Lung (tissue), 12 donors: ENCODE results near the gene ACTR5. TPM values are rescaled to one million over a fixed set of nuclear protein-coding genes. Genes with fewer than 3 reads are reported as not detected.

Experiments used
- ATAC-seq: fragments of 200-7000 bp; cut with Tn5 transposase; one replicate; pipeline ENCODE4 v1.9.1; 2020; ENCODE audit warnings: moderate number of reproducible peaks; ENCODE audit not compliant: insufficient read depth, low FRiP score
- DNase-seq, 3 donors: peaks; one replicate each; pipeline ENCODE4 v3.0.0-alpha.2; 2013 to 2017
- H3K27ac ChIP-seq, 2 donors: one replicate each; pipeline ENCODE4 v1.5.1; 2013; ENCODE audit warnings: mild to moderate bottlenecking in 2 of 2, moderate library complexity in 2 of 2, control low read depth in 1 of 2, inconsistent platforms in 1 of 2, low read depth in 1 of 2, low read length in 1 of 2
- H3K27me3 ChIP-seq, 3 donors: one replicate each; pipeline ENCODE4 v1.5.1; 2013; ENCODE audit warnings: low read length in 2 of 3; ENCODE audit not compliant: control insufficient read depth in 3 of 3, insufficient read depth in 3 of 3
- H3K36me3 ChIP-seq, 4 donors: one replicate each; pipeline ENCODE4 v1.5.1; 2013; ENCODE audit warnings: low read length in 4 of 4, mild to moderate bottlenecking in 1 of 4, moderate library complexity in 1 of 4; ENCODE audit not compliant: control insufficient read depth in 4 of 4, insufficient read depth in 4 of 4
- H3K4me1 ChIP-seq, 5 donors: one replicate each; pipeline ENCODE4 v1.5.1; 2013; ENCODE audit warnings: low read length in 5 of 5, mild to moderate bottlenecking in 2 of 5, moderate library complexity in 1 of 5; ENCODE audit not compliant: control insufficient read depth in 5 of 5, insufficient read depth in 5 of 5
- H3K4me3 ChIP-seq: one replicate; pipeline ENCODE4 v1.5.1; 2013; ENCODE audit warnings: mild to moderate bottlenecking, control low read depth, moderate library complexity
- H3K9ac ChIP-seq, 2 donors: one replicate each; pipeline ENCODE4 v1.5.1; 2013; ENCODE audit warnings: low read length in 2 of 2, control low read depth in 1 of 2; ENCODE audit not compliant: insufficient read depth in 1 of 2
- H3K9me3 ChIP-seq, 4 donors: one replicate each; pipeline ENCODE4 v1.5.1; 2013; ENCODE audit warnings: low read length in 3 of 4, mild to moderate bottlenecking in 1 of 4, moderate library complexity in 1 of 4; ENCODE audit not compliant: control insufficient read depth in 4 of 4, insufficient read depth in 3 of 4
- CTCF ChIP-seq: IDR thresholded peaks from 2 replicates; pipeline ENCODE4 v1.5.1; 2012; ENCODE audit warnings: mild to moderate bottlenecking; ENCODE audit errors: control extremely low read depth, extremely low read depth
- WGBS, 2 donors: extraction: QIAGEN DNeasy Blood & Tissue Kit; methylation state at CpG; one replicate each; pipeline ENCODE4 v1.1.7; 2013; 5-methylcytosine and 5-hydroxymethylcytosine counted together
- polyA plus RNA-seq, 2 donors: library from polyadenylated mRNA; stranded (reverse); fragments of 200-250 nt; gene quantifications; one replicate each; pipeline ENCODE4 v1.2.1, GENCODE V29; 2013
- total RNA-seq, 2 donors: library from RNA; depleted of rRNA in 1 of 2; stranded (reverse); fragments of >200 nt in 1 of 2; gene quantifications; one replicate each; pipeline ENCODE4 v1.2.1, GENCODE V29; 2014 to 2021
- donor health status: control.
- donor health status: control.
- donor health status: Bipolar disorder and iron deficiency.
- donor health status: healthy.
- donor health status: DM: yes; HTN: yes; CAD: no.

The ACTR5 gene
- total and polyA plus RNA-seq, 4 donors: 5.3 to 9.5 (median 6.4) TPM

GRCh38 chr20:38725148-38725901, 22.9 kb upstream of the ACTR5 start:
- no peaks in the 10 kb centered on the region for H3K36me3 ChIP-seq
- WGBS, 2 donors: 2 to 5% methylated on average over 35 of the region's 35 CpGs
- H3K27ac ChIP-seq: no peak overlapping the region
- peaks cover 35 to 98% (median 89%) of the 10 kb centered on the region in 3 donors for H3K27me3 ChIP-seq
- H3K9ac ChIP-seq: no peak overlapping the region
- DNase-seq: no peak
- H3K4me3 ChIP-seq: no peak overlapping the region
- ATAC-seq: no peak
- peaks cover 0 to 16% (median 0%) of the 10 kb centered on the region in 4 donors for H3K9me3 ChIP-seq
- TF ChIP-seq CTCF: no peak
- peaks cover 0 to 16% (median 0%) of the 10 kb centered on the region in 5 donors for H3K4me1 ChIP-seq

GRCh38 chr20:38725931-38726803, 22.1 kb upstream of the ACTR5 start:
- 9 to 13% methylated on average over 46 to 53 of the region's 53 CpGs for WGBS, 2 donors
- peaks cover 38 to 98% (median 89%) of the 10 kb centered on the region in 3 donors for H3K27me3 ChIP-seq
- H3K36me3 ChIP-seq: no peaks in the 10 kb centered on the region
- H3K27ac ChIP-seq: no peak overlapping the region
- peak; percentile 10 for TF ChIP-seq CTCF
- ATAC-seq: no peak
- peak; percentile 59 to 65 (median 63) for DNase-seq
- H3K4me1 ChIP-seq: peaks cover 0 to 22% (median 3%) of the 10 kb centered on the region in 5 donors
- H3K9ac ChIP-seq: no peak overlapping the region
- peaks cover 0 to 13% (median 0%) of the 10 kb centered on the region in 4 donors for H3K9me3 ChIP-seq
- no peak overlapping the region for H3K4me3 ChIP-seq

- peaks cover 0 to 13% (median 0%) of the 10 kb centered on the region in 4 donors for H3K9me3 ChIP-seq
- TF ChIP-seq CTCF: no peak
- H3K4me3 ChIP-seq: no peak overlapping the region
- no peak for ATAC-seq
- H3K36me3 ChIP-seq: no peaks in the 10 kb centered on the region
- 3% methylated on average over 43 of the region's 43 CpGs for WGBS, 2 donors
- peaks cover 32 to 96% (median 89%) of the 10 kb centered on the region in 3 donors for H3K27me3 ChIP-seq
- peak; percentile 26 to 56 (median 35) for DNase-seq
- H3K9ac ChIP-seq: no peak overlapping the region
- H3K27ac ChIP-seq: no peak overlapping the region
- peaks cover 0 to 25% (median 3%) of the 10 kb centered on the region in 5 donors for H3K4me1 ChIP-seq
Observed at GRCh38 chr20:38726804-38727606, 21.3 kb upstream of the ACTR5 start.
